Lower leg skin (tissue), 4 donors: Measurements from ENCODE around the gene ZBTB37. TPM values are rescaled to one million over a fixed set of nuclear protein-coding genes. Genes with fewer than 3 reads are reported as not detected.
"Not testable (repeated sequence)": the region's sequence is repeated elsewhere in the genome, so short reads cannot be mapped to it uniquely, and the experiment has no call there.

Source experiments
- DNase-seq, 2 donors: peaks; one replicate each; pipeline ENCODE4 v3.0.0-alpha.2; 2019; ENCODE audit warnings: low spot score in 2 of 2
- H3K4me3 ChIP-seq: fragments of 200-600 bp; sonication (generic); 2 replicates; pipeline ENCODE4 v1.5.1; 2017; ENCODE audit warnings: mild to moderate bottlenecking, low read depth; ENCODE audit not compliant: poor library complexity, severe bottlenecking
- CTCF ChIP-seq, 3 donors: fragments of 450-650 bp; IDR thresholded peaks; one replicate each; pipeline ENCODE4 v1.5.1; 2016; ENCODE audit warnings: antibody characterized with exemption in 3 of 3, mild to moderate bottlenecking in 3 of 3, moderate library complexity in 2 of 3
- POLR2A ChIP-seq, 2 donors: fragments of 450-650 bp; IDR thresholded peaks; one replicate each; pipeline ENCODE4 v1.6.1; 2016 to 2017; ENCODE audit warnings: antibody characterized with exemption in 2 of 2, mild to moderate bottlenecking in 1 of 2, moderate library complexity in 1 of 2
- WGBS, 2 donors: methylation state at CpG; one replicate each; pipeline ENCODE4 v1.1.5; 2018; 5-methylcytosine and 5-hydroxymethylcytosine counted together
- intact Hi-C: fragments of 100-400 bp; cut with DNase I; formaldehyde crosslinking; loops from one replicate; pipeline ENCODE4 v1.15.0; 2023; ENCODE audit warnings: low total_unique reads
- total RNA-seq, 4 donors: library from RNA; depleted of rRNA; stranded (reverse); fragments of >200 nt; gene quantifications; one replicate each; pipeline ENCODE4 v1.1.0, GENCODE V29; 2016

Gene ZBTB37
- total RNA-seq, 4 donors from 2014 or later, result 5.1 to 9.6 (median 7.3) TPM

DNA sequence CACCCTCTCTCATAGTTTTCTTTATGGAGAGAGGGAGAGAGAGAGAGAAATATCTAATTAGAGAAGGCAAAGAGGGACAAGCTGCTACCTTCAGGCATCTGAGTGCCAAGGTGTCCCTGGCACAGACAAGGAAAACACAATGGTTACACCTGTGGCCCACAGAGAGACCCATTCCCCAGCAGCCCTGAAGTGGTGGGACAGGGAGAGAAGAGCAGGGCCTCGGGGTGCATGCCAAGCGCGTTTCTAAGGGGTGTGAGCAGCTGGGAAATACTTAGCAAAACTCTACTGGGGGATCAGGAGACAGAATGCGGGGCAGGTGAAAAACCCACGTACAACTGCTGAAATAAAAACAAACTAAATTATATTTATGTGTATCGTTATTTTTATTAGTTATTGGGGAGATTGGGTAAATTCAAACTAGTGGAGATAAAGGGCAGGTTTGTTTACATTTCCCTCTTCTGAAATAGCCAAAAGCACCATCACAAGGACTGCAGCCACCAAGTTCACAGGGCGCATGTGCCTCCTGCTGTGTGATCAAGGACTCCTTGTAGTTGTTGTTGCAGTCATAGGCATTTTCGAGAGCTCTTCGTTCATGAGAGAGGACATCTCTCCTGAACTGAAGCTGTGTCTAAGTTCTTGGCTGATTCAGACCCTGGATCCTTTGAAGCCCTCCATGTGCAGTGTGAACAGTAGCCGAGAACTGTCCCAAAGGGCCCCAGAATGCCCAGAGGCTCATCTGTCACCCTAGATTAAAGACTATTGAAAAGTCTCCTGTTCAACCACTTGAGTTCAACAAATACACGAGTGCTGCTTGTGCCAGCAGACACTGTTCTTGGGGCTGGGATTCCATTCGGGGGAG is 49.7 kb downstream of the ZBTB37 start:
- intact Hi-C loops, result no loop called here
- H3K4me3 ChIP-seq, result no peak overlapping the region
- WGBS, 2 donors, result 83 to 86% methylated on average over 12 of the region's 12 CpGs
- DNase-seq, result no peak
- TF ChIP-seq POLR2A (IDR thresholded peaks at IDR 0.05) (no peak), CTCF (IDR thresholded peaks at IDR 0.05) (no peak)

DNA sequence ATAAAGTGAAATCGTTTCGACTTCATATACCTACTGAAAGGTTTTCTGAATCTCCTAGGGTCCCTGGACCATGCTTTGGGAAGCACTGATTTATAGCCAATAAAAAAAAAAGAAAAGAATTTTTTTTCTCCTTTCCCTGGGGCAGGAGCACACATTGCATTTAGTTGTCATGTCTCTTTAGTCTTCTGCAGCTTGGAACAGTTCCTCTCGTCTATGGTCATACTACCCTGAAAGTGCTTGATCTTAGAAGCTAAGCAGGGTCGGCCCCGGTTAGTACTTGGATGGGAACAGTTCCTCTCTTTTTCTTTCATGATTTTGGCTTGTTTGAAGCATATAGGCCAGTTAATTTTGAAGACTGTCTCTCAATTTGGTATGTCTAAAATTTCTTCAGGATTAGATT is 52.7 kb downstream of the ZBTB37 start:
- intact Hi-C loops, result no loop called here

DNA sequence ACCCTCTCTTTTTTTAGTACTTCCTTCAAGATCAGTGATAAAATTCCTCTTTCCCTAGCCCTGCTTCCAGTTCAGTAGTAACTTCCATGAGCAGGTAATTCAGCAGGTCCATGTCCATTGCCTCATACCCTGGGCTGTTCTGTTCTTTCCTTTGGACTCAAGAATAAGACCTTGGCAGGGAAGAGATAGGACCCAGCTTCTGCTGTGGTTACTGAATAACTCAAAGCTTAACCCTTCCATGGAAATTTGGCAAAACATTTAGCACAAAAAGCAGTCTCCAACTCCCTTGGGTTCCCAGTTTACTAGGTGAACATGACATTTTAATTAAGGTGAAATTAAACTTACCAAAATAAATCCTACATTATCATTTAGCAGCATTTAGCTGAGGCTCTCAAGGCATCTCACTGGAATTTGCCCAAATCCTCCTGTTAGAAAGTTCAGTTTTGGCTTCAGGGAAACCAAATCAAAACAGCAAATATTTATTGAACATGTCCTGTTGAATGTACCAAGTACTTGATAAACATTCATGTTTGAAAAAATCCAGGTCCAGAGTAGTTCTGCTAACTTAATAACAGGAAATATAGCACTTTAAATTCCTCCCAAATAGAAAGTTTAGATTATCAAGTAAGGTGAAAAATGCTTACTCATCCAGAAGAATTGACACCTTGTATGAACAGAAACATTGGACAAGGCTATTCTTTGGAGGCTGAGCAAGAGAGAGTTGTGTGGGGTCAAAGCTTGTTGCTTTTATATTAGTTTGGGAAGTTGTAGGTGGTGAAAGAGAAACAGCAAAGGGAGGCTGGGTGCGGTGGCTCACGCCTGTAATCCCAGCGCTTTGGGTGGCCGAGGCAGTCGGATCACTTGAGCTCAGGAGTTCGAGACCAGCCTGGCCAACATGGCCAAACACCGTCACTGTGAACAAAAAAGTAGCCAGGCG is 57.4 kb downstream of the ZBTB37 start:
- DNase-seq, result no peak
- TF ChIP-seq POLR2A (IDR thresholded peaks at IDR 0.05), result no peak
- TF ChIP-seq CTCF (IDR thresholded peaks at IDR 0.05), result no peak
- WGBS, 2 donors, result 87 to 91% methylated on average over 8 of the region's 8 CpGs
- intact Hi-C loops, result no loop called here
- no peak overlapping the region for H3K4me3 ChIP-seq

More for the DNA sequence above, 52.7 kb downstream of the ZBTB37 start:
- H3K4me3 ChIP-seq, result no peak overlapping the region
- TF ChIP-seq POLR2A (IDR thresholded peaks at IDR 0.05), result no peak
- TF ChIP-seq CTCF (IDR thresholded peaks at IDR 0.05), result no peak
- 83 to 85% methylated on average over 5 of the region's 5 CpGs for WGBS, 2 donors
- no peak for DNase-seq

DNA sequence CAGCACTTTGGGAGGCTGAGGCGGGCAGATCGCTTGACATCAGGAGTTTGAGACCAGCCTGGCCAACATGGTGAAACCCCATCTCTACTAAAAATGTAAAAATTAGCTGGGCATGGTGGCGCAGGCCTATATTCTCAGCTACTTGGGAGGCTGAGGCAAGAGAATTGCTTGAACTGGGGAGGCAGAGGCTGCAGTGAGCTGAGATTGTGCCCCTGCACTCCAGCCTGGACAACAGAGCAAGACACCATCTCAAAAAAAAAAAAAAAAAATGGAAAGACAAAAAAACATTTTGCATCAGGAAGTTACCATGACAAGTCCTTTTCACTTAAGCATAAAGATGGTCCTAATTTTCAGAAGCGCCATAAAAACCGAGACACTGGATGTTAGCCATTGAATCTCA is 62.4 kb downstream of the ZBTB37 start:
- DNase-seq, result not testable (repeated sequence)

DNA sequence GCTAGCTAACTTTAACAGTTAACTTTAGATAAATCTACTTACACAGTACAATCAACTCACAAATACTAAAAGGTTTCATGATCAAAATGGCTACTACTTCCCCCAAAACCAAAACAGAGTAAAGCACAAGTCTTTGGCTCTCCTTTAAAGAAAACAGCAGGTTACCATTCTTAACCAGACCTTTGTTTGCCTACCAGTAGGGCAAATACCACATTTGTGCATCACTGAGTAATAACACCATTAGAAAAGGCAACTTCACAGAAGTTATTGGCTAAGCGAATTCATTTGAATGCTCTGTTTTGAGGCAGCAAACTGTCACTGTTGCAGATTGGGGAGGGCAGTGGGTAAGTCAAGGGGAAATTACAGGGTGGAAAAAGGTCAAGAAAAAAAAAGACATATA is 66.3 kb downstream of the ZBTB37 start:
- TF ChIP-seq CTCF (IDR thresholded peaks at IDR 0.05), result no peak
- no peak for TF ChIP-seq POLR2A (IDR thresholded peaks at IDR 0.05)
- intact Hi-C loops, result no loop called here
- DNase-seq, result no peak
- WGBS, 2 donors, result 94 to 97% methylated on average over 1 of the region's 1 CpG
- no peak overlapping the region for H3K4me3 ChIP-seq

More for the DNA sequence above, 62.4 kb downstream of the ZBTB37 start:
- intact Hi-C loops, H3K4me3 ChIP-seq: not testable (repeated sequence)
- WGBS, 2 donors, result 96% methylated on average over 5 of the region's 5 CpGs

DNA sequence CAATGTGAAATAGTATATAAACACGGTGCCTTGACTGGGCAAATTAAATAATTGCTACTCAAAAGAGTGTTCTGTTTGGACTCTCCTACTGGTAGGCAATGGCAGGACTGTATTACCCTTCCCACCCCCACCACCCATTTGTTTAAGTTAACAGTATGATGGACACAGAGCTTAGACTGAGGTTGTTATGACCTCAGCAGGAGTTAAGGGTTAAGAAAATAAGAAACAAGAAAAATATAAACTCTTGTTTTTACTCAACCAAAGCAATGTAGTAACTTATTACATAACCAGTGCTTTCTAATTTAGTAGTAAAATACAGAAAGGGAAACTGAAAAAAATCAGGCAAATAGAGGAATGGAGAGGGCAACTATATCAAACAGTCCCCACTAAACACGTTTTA is 68.9 kb downstream of the ZBTB37 start:
- DNase-seq, result no peak
- intact Hi-C loops, result no loop called here
- WGBS, 2 donors, result 81 to 88% methylated on average over 2 of the region's 2 CpGs
- TF ChIP-seq CTCF (IDR thresholded peaks at IDR 0.05), result no peak
- TF ChIP-seq POLR2A (IDR thresholded peaks at IDR 0.05), result no peak
- H3K4me3 ChIP-seq, result no peak overlapping the region
